HCT116 (cell line): ENCODE measurements around the gene SARS1. TPM values are rescaled to one million over a fixed set of nuclear protein-coding genes. Genes with fewer than 3 reads are reported as not detected.
"Not testable (repeated sequence)": the region's sequence is repeated elsewhere in the genome, so short reads cannot be mapped to it uniquely, and the experiment has no call there.

Experiments
- ATAC-seq: fragments of 200-7000 bp; cut with Tn5 transposase; 2 replicates; pipeline ENCODE4 v1.9.1; 2020; ENCODE audit warnings: mild to moderate bottlenecking, moderate library complexity
- BruUV-seq: library from RNA; stranded (reverse); fragments of 400-500 nt; replicated peaks from 2 replicates; lab custom pipeline; 2021; lab: Mats Ljungman, UMichigan
- CTCF ChIA-PET: fragments of 300-600 bp; sonication (Branson Sonifier 250); formaldehyde crosslinking; loops from one replicate; lab custom pipeline; 2021; ENCODE audit warnings: antibody characterized with exemption; lab: Charles Lee
- POLR2A ChIA-PET: fragments of 300-600, 350-600 bp; sonication (Branson Sonifier 250); formaldehyde crosslinking; loops from one replicate; lab custom pipeline; 2021; ENCODE audit warnings: antibody characterized with exemption; lab: Charles Lee
- RAD21 ChIA-PET, 2 experiments: fragments of 300-600 bp; sonication (Branson Sonifier 250); formaldehyde crosslinking; loops; one replicate each; lab custom pipeline; 2023; ENCODE audit warnings: low total read pairs in 2 of 2; ENCODE audit not compliant: uncharacterized antibody in 2 of 2, unreplicated experiment in 2 of 2, low non-redundant PET in 1 of 2; lab: Charles Lee
- DNase-seq: peaks from one replicate; pipeline ENCODE4 v3.0.0-alpha.2; 2010; ENCODE audit warnings: low read depth, low spot score
- H2AFZ ChIP-seq: fragments of 200-600 bp; shearing (Covaris generic), sonication (generic); 2 replicates; pipeline ENCODE4 v1.6.1; 2017; ENCODE audit warnings: low read depth, mixed run types, mixed read lengths, antibody characterized with exemption, low read length; ENCODE audit not compliant: poor library complexity, severe bottlenecking
- H3K27ac ChIP-seq: 2 replicates; pipeline ENCODE4 v1.5.1; 2012; ENCODE audit warnings: low read depth, low read length
- H3K27me3 ChIP-seq: fragments of 200-600 bp; sonication (generic); 2 replicates; pipeline ENCODE4 v1.6.1; 2016; ENCODE audit warnings: mixed run types, low read length, mixed read lengths; ENCODE audit not compliant: insufficient read depth
- H3K36me3 ChIP-seq, 2 experiments: fragments of 200-500 bp in 1 of 2; fragments of 200-600 bp in 1 of 2; sonication (Bioruptor generic) in 1 of 2; sonication (generic) in 1 of 2; 2 replicates each; pipeline versions ENCODE4 v1.5.1 to v1.6.1; 2014 to 2016; ENCODE audit warnings: low read length in 2 of 2, inconsistent platforms in 1 of 2, mixed read lengths in 1 of 2, mixed run types in 1 of 2; ENCODE audit not compliant: insufficient read depth in 2 of 2, control insufficient read depth in 1 of 2
- H3K4me1 ChIP-seq, 2 experiments: fragments of 200-600 bp in 1 of 2; sonication (generic) in 1 of 2; 2 replicates each; pipeline versions ENCODE4 v1.5.1 to v1.6.1; 2012 to 2017; ENCODE audit warnings: low read length in 2 of 2, inconsistent platforms in 1 of 2, mild to moderate bottlenecking in 1 of 2, mixed read lengths in 1 of 2, mixed run types in 1 of 2, moderate library complexity in 1 of 2; ENCODE audit not compliant: insufficient read depth in 2 of 2, control insufficient read depth in 1 of 2
- H3K4me2 ChIP-seq: fragments of 200-600 bp; sonication (generic); 2 replicates; pipeline ENCODE4 v1.6.1; 2017; ENCODE audit warnings: mixed run types, low read length, mixed read lengths
- H3K4me3 ChIP-seq, 2 experiments: fragments of 200-600 bp in 1 of 2; sonication (generic) in 1 of 2; replicated peaks in 1 of 2; 2 replicates each; pipeline ENCODE4 v1.5.1; 2011 to 2016; ENCODE audit warnings: low read length in 2 of 2, control low read depth in 1 of 2, low read depth in 1 of 2, mild to moderate bottlenecking in 1 of 2, mixed read lengths in 1 of 2, mixed run types in 1 of 2
- H3K79me2 ChIP-seq: fragments of 200-600 bp; sonication (generic); 2 replicates; pipeline ENCODE4 v1.6.1; 2017; ENCODE audit warnings: mild to moderate bottlenecking, mixed run types, low read length, moderate library complexity, mixed read lengths; ENCODE audit not compliant: insufficient read depth
- H3K9ac ChIP-seq: fragments of 200-600 bp; sonication (generic); 2 replicates; pipeline ENCODE4 v1.6.1; 2016; ENCODE audit warnings: low read length, mixed read lengths
- H3K9me2 ChIP-seq: fragments of 200-600 bp; sonication (generic), shearing (Covaris generic); 2 replicates; pipeline ENCODE4 v1.6.1; 2017; ENCODE audit warnings: mixed run types, mild to moderate bottlenecking, moderate library complexity; ENCODE audit not compliant: insufficient read depth
- H3K9me3 ChIP-seq, 2 experiments: fragments of 200-500 bp in 1 of 2; fragments of 200-600 bp in 1 of 2; sonication (Bioruptor generic) in 1 of 2; sonication (generic) in 1 of 2; 2 replicates each; pipeline ENCODE4 v1.6.1; 2014 to 2017; ENCODE audit warnings: low read length in 2 of 2, mixed read lengths in 2 of 2, inconsistent platforms in 1 of 2, low read depth in 1 of 2, mild to moderate bottlenecking in 1 of 2, mixed run types in 1 of 2, moderate library complexity in 1 of 2; ENCODE audit not compliant: control insufficient read depth in 1 of 2, insufficient read depth in 1 of 2
- H4K20me1 ChIP-seq: fragments of 200-600 bp; sonication (generic), shearing (Covaris generic); 2 replicates; pipeline ENCODE4 v1.6.1; 2017; ENCODE audit warnings: mixed run types, mild to moderate bottlenecking, moderate library complexity; ENCODE audit not compliant: insufficient read depth
- EGR1 ChIP-seq: IDR thresholded peaks from 2 replicates; pipeline ENCODE4 v1.6.1; 2012; ENCODE audit warnings: low read depth
- JUND ChIP-seq: IDR thresholded peaks from 2 replicates; pipeline ENCODE4 v1.6.1; 2012
- MAX ChIP-seq: IDR thresholded peaks from 2 replicates; pipeline ENCODE4 v1.6.1; 2012
- SIN3A ChIP-seq: IDR thresholded peaks from 2 replicates; pipeline ENCODE4 v1.6.1; 2012; ENCODE audit warnings: low read depth
- SP1 ChIP-seq: IDR thresholded peaks from 2 replicates; pipeline ENCODE4 v1.6.1; 2012; ENCODE audit warnings: low read depth
- ZBTB33 ChIP-seq: IDR thresholded peaks from 2 replicates; pipeline ENCODE4 v1.6.1; 2011; ENCODE audit warnings: mild to moderate bottlenecking, low read length, moderate library complexity; ENCODE audit not compliant: insufficient replicate concordance; ENCODE audit errors: extremely low read depth
- ZFX ChIP-seq: fragments of 450-650 bp; IDR thresholded peaks from 2 replicates; pipeline ENCODE4 v1.6.1; 2017
- intact Hi-C: fragments of 100-400 bp; cut with micrococcal nuclease; formaldehyde crosslinking; loops from 2 replicates; pipeline ENCODE4 v1.10.0; 2022
- total RNA-seq: library from RNA; stranded (reverse); gene quantifications from one replicate; pipeline ENCODE4 v1.2.1, GENCODE V29; 2021; ENCODE audit not compliant: unreplicated experiment

Gene SARS1
- total RNA-seq, 1 experiment from 2014 or later, result 206 TPM

- no peak for TF ChIP-seq ZBTB33
- TF ChIP-seq JUND, result no peak
Observed at GRCh38 chr1:109282952-109283747, 69.4 kb downstream of the SARS1 start, which contains the start of gene PSRC1 (continued).

DNA sequence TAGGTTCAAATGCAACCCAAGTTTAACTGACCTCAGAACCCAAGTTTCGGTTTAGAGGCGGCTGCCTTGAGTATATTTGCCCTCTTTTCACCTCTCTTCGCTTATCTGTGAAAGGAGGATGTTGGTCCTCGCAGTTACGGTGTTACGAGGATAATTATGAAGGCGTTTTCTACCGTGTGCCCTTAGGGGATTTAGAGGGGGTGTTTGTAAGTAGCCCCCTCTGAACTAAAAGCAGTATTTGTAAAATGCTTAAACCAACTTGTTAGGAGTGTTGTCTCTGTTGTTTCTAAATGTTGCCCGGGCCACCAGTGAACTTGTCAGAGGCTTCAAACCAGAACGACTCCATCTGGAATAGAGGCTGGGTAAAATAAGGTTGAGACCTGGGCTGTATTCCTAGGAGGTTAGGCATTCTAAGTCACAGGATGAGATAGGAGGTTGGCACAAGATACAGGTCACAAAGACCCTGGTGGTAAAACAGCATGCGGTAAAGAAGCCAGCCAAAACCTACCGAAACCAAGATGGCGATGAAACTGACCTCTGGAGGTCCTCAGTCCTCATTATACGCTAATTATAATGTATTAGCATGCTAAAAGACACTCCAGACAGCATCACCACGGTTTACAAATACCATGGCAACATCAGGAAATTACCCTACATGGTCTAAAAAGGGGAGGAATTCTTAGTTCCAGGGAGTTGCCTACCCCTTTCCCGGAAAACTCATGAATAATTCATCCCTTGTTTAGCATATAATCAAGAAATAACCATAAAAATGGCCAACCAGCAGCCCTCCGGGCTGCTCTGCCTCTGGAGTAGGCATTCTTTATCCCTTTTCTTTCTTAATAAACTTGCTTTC lies 70.3 kb downstream of the SARS1 start:
- DNase-seq, result no peak
- RAD21 ChIA-PET, result no interaction called here
- peak overlapping the region; percentile 80 for H3K27ac ChIP-seq
- H3K4me2 ChIP-seq, result peak overlapping the region; percentile 88
- no peaks in the 10 kb centered on the region for H3K9me2 ChIP-seq
- peak overlapping the region; percentile 78 to 87 for H3K4me3 ChIP-seq
- H3K79me2 ChIP-seq, result peaks cover 18% of the 10 kb centered on the region; the same call in 1 of the 2 replicates
- no peak for ATAC-seq
- H3K4me1 ChIP-seq, result peaks cover 8 to 15% of the 10 kb centered on the region in 2 experiments; a peak in 3 of 4 replicates
- no peaks in the 10 kb centered on the region for H3K9me3 ChIP-seq
- TF ChIP-seq SIN3A, result 0 out of 2 replicates have a peak, but pooled peaks have one; percentile 3
- no peak for TF ChIP-seq ZFX
- no peak for TF ChIP-seq EGR1
- no peak for TF ChIP-seq SP1
- TF ChIP-seq ZBTB33, result no peak
- TF ChIP-seq MAX, result no peak
- CTCF ChIA-PET, result interaction anchor here (1.8 to 1.9 kb wide), 2 partner anchors 113 to 116 kb away, joined by 4 to 18 read pairs; no protein-coding TSS in a partner anchor
- H3K27me3 ChIP-seq, result no peaks in the 10 kb centered on the region
- peaks cover 8 to 23% of the 10 kb centered on the region in 2 experiments; a peak in 2 of 4 replicates for H3K36me3 ChIP-seq
- intact Hi-C loops, result no loop called here
- peak overlapping the region; percentile 79 for H3K9ac ChIP-seq
- BruUV-seq, result no TSS peak
- H4K20me1 ChIP-seq, result no peaks in the 10 kb centered on the region
- no peak overlapping the region for H2AFZ ChIP-seq
- POLR2A ChIA-PET, result interaction anchor here (0.8 kb wide), 1 partner anchor 68 kb away, joined by 3 read pairs; no protein-coding TSS in a partner anchor

DNA sequence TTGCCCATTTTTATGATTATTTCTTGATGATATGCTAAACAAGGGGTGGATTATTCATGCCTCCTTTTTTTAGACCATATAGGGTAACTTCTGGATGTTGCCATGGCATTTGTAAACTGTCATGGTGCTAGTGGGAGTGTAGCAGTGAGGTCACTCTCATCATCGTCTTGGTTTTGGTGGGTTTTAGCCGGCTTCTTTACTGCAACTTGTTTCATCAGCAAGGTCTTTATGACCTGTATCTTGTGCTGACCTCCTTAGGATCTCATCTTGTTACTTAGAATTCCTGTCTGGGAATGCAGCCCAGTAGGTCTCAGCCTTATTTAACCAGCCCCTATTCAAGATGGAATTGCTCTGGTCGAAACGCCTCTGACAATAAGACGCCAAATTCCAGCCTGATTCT lies 73.0 kb downstream of the SARS1 start:
- H3K4me2 ChIP-seq, ATAC-seq, H3K27ac ChIP-seq, H3K36me3 ChIP-seq, CTCF ChIA-PET, H3K9me3 ChIP-seq, H4K20me1 ChIP-seq, H3K4me3 ChIP-seq, H2AFZ ChIP-seq, H3K9ac ChIP-seq, POLR2A ChIA-PET, H3K9me2 ChIP-seq, H3K27me3 ChIP-seq, BruUV-seq, DNase-seq, RAD21 ChIA-PET, intact Hi-C loops: not testable (repeated sequence)
- Histone ChIP-seq H3K79me2 (peaks cover 11% of the 10 kb centered on the region; the same call in 1 of the 2 replicates), H3K4me1 (peaks cover 8 to 14% of the 10 kb centered on the region in 2 experiments; a peak in 3 of 4 replicates)
